AG04449 (cell line): ENCODE measurements around the gene ART5.
A peak's percentile ranks its signal among the peaks of the same experiment; 100 is the strongest.

Experiments
- CTCF ChIA-PET: fragments of 350-600 bp; formaldehyde crosslinking; extraction: SDS; loops from one replicate; lab custom pipeline; 2021; ENCODE audit warnings: antibody characterized with exemption; lab: Yijun Ruan, JAX
- POLR2A ChIA-PET: fragments of 400-600, 350-600 bp; formaldehyde crosslinking; extraction: SDS; loops from one replicate; lab custom pipeline; 2020; ENCODE audit warnings: antibody characterized with exemption, inconsistent platforms; lab: Yijun Ruan, JAX
- DNase-seq: peaks from one replicate; pipeline ENCODE4 v3.0.0-alpha.2; 2010; ENCODE audit warnings: low read depth, low spot score
- H3K4me3 ChIP-seq: 2 replicates; pipeline ENCODE4 v1.5.1; 2011; ENCODE audit warnings: low read depth, mild to moderate bottlenecking, control low read depth, low read length
- CTCF ChIP-seq: IDR thresholded peaks from one replicate; pipeline ENCODE4 v1.5.1; 2011; ENCODE audit warnings: mild to moderate bottlenecking, moderate library complexity, low read length, control low read depth, inconsistent platforms; ENCODE audit not compliant: insufficient read depth; ENCODE audit errors: missing control alignments

The ART5 gene

GRCh38 chr11:3641701-3642070, at the start of gene ART5:
TSS of gene ART5 (minus strand) at chr11:3641992. CDS start at chr11:3641862, 130 bp downstream.
- H3K4me3 ChIP-seq, result peak within 1 kb of the TSS; percentile 58
- CTCF ChIA-PET, result no interaction called here
- DNase-seq, result no peak
- no peak for TF ChIP-seq CTCF
- POLR2A ChIA-PET, result no interaction called here

GRCh38 chr11:3686751-3687150, 45.0 kb upstream of the ART5 start:
- ChIA-PET CTCF (interaction anchor here (1.0 kb wide), 1 partner anchor 8 kb away, joined by 3 read pairs; no protein-coding TSS in a partner anchor), POLR2A (no interaction called here)
- H3K4me3 ChIP-seq, result no peak overlapping the region
- TF ChIP-seq CTCF, result no peak
- no peak for DNase-seq

GRCh38 chr11:3685923-3686322, 44.1 kb upstream of the ART5 start:
- POLR2A ChIA-PET, result no interaction called here
- CTCF ChIA-PET, result no interaction called here
- DNase-seq, result no peak
- H3K4me3 ChIP-seq, result no peak overlapping the region
- TF ChIP-seq CTCF, result no peak

- POLR2A ChIA-PET, result interaction anchor here (0.7 kb wide), 1 partner anchor 755 kb away, joined by 3 read pairs; no protein-coding TSS in a partner anchor
- H3K4me3 ChIP-seq, result no peak overlapping the region
- TF ChIP-seq CTCF, result no peak
- CTCF ChIA-PET, result interaction anchor here (1.5 to 1.8 kb wide), 2 partner anchors 18 to 388 kb away, joined by 3 read pairs; no protein-coding TSS in a partner anchor
- DNase-seq, result no peak
Observed at GRCh38 chr11:3684819-3685172, 43.0 kb upstream of the ART5 start.

- CTCF ChIA-PET, result interaction anchor here (1.5 to 1.8 kb wide), 2 partner anchors 18 to 388 kb away, joined by 3 read pairs; no protein-coding TSS in a partner anchor
- no peak for DNase-seq
- POLR2A ChIA-PET, result interaction anchor here (0.7 kb wide), 1 partner anchor 755 kb away, joined by 3 read pairs; no protein-coding TSS in a partner anchor
- no peak for TF ChIP-seq CTCF
- no peak overlapping the region for H3K4me3 ChIP-seq
Observed at GRCh38 chr11:3684129-3684818, 42.5 kb upstream of the ART5 start.

- ChIA-PET CTCF (interaction anchor here (1.8 kb wide), 1 partner anchor 19 kb away, joined by 3 read pairs; no protein-coding TSS in a partner anchor), POLR2A (no interaction called here)
- TF ChIP-seq CTCF, result no peak
- H3K4me3 ChIP-seq, result no peak overlapping the region
- no peak for DNase-seq
Observed at GRCh38 chr11:3683039-3683438, 41.2 kb upstream of the ART5 start.
